ENCODE data around the gene CD300LB. TPM values are rescaled to one million over a fixed set of nuclear protein-coding genes. Genes with fewer than 3 reads are reported as not detected.

The CD300LB gene
- total RNA-seq, 1 donor from 2014 or later: not detected

DNA sequence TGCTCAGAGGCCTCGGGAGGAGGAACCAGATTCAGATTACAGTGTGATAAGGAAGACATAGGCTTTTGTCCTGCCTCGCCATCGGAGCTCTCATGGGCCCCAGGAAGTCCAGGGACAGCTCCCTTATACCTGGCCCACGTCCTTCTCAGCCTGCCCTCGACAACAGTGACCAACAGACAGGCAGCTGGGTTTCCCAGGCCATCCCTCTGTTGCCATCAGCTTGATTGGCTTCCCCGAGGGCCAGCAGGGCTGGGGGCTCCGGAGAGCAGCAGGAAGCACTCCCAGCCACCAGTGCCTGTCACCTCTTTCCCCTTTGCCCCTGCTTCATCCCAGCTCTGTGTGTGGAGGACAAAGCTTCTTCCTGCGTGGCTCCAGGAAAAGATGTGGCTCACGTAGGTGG, 47.2 kb downstream of the CD300LB start:
- H3K4me3 Mint-ChIP-seq: no peak overlapping the region
- no peak for DNase-seq (ENCODE audit: low spot score in 2 of 2, unreplicated experiment in 2 of 2)
- H3K27ac Mint-ChIP-seq: no peak overlapping the region
- H3K9me3 Mint-ChIP-seq: peaks cover 2% of the 10 kb centered on the region
- TF ChIP-seq, protein P1, sequence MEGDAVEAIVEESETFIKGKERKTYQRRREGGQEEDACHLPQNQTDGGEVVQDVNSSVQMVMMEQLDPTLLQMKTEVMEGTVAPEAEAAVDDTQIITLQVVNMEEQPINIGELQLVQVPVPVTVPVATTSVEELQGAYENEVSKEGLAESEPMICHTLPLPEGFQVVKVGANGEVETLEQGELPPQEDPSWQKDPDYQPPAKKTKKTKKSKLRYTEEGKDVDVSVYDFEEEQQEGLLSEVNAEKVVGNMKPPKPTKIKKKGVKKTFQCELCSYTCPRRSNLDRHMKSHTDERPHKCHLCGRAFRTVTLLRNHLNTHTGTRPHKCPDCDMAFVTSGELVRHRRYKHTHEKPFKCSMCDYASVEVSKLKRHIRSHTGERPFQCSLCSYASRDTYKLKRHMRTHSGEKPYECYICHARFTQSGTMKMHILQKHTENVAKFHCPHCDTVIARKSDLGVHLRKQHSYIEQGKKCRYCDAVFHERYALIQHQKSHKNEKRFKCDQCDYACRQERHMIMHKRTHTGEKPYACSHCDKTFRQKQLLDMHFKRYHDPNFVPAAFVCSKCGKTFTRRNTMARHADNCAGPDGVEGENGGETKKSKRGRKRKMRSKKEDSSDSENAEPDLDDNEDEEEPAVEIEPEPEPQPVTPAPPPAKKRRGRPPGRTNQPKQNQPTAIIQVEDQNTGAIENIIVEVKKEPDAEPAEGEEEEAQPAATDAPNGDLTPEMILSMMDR (IDR thresholded peaks at IDR 0.05; ENCODE audit: unreplicated experiment): no peak
- peaks cover 64% of the 10 kb centered on the region for H3K27me3 Mint-ChIP-seq (ENCODE audit: low read depth)
- H3K4me1 Mint-ChIP-seq: no peaks in the 10 kb centered on the region
- H3K36me3 Mint-ChIP-seq: no peaks in the 10 kb centered on the region

DNA sequence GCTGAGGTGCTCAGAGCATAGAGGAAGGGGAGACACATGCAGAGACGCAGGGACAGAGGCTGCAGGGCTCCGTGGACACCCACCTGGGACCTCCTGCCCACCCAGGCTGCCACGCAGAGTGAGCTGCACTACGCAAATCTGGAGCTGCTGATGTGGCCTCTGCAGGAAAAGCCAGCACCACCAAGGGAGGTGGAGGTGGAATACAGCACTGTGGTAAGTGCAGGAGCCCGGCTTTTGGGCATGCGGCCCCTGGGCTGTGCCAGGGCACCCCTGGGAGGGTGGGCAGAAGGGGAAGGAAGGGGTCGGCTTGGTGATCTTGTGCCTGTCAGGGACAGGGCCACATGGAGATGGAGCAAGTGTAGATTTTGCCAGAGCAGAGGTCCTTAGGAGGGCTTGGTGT, 49.7 kb downstream of the CD300LB start:
- no peak overlapping the region for H3K27ac Mint-ChIP-seq
- no peak for DNase-seq (ENCODE audit: low spot score in 2 of 2, unreplicated experiment in 2 of 2)
- peaks cover under 1% of the 10 kb centered on the region for H3K9me3 Mint-ChIP-seq
- no peak overlapping the region for H3K4me3 Mint-ChIP-seq
- H3K27me3 Mint-ChIP-seq (ENCODE audit: low read depth): peaks cover 74% of the 10 kb centered on the region
- TF ChIP-seq, protein P1 (IDR thresholded peaks at IDR 0.05; ENCODE audit: unreplicated experiment): no peak
- no peaks in the 10 kb centered on the region for H3K36me3 Mint-ChIP-seq
- no peaks in the 10 kb centered on the region for H3K4me1 Mint-ChIP-seq

DNA sequence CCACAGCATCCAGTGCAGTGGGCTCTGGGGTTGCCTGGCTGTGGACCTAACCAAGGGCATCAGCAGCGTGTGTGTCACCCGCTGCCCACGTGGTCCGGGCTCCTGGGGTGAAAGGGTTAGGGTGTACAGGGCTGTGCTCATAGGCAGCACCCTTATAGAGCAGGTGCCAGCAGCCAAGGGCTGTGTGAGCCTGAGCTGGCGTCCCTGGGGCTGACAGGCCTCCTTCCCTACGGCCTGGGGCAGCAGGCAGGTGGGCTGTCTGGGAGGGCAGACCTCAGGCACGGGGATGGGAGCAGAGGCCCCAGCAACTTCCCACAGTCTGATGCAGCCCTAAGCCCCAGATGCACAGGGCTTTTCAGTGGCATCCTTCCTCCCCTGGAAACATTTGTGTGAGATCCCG, 51.0 kb downstream of the CD300LB start:
- Mint-ChIP-seq H3K4me3 (no peak overlapping the region), H3K27ac (no peak overlapping the region), H3K9me3 (peaks cover 7% of the 10 kb centered on the region), H3K4me1 (no peaks in the 10 kb centered on the region), H3K36me3 (no peaks in the 10 kb centered on the region), H3K27me3 (ENCODE audit: low read depth) (peaks cover 75% of the 10 kb centered on the region)
- DNase-seq (ENCODE audit: low spot score in 2 of 2, unreplicated experiment in 2 of 2): no peak
- TF ChIP-seq, protein P1 (IDR thresholded peaks at IDR 0.05; ENCODE audit: unreplicated experiment): no peak

DNA sequence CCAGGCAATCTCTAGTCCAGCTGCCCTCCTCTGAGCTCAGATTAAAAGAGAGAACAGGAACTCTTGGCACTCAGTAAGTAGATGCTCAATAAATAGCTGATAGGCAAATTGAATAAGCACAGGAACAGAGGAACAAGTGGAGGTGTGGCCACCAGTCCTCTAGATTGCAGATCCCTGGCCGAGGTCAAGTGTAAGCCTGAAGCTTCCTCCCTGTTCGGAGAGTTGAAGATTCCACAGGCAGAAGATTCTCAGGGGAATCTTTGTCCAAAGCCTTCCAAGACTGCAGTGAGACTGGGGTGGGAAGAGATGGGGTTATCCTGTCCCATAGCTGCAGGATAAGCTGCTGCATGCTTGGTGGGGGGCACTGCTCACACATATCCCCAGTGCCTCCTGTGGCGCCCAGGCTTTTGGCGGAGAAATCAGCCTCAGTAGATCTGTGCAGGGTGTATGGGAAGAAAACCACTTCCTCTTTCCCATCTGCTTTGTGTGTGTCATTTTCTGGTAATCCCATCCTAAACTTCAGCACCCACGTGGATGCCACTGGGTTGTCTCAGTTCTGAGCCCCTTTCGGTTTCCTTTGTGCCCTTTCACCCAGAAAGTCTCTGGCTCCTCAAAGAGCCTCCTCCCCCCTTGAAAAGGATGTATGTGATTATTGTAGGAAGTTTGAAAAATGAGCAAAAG, 52.7 kb downstream of the CD300LB start:
- no peaks in the 10 kb centered on the region for H3K4me1 Mint-ChIP-seq
- H3K4me3 Mint-ChIP-seq: no peak overlapping the region
- DNase-seq (ENCODE audit: low spot score in 2 of 2, unreplicated experiment in 2 of 2): no peak
- TF ChIP-seq, protein P1 (IDR thresholded peaks at IDR 0.05; ENCODE audit: unreplicated experiment): no peak
- H3K9me3 Mint-ChIP-seq: peaks cover 11% of the 10 kb centered on the region
- peaks cover 74% of the 10 kb centered on the region for H3K27me3 Mint-ChIP-seq (ENCODE audit: low read depth)
- no peaks in the 10 kb centered on the region for H3K36me3 Mint-ChIP-seq
- H3K27ac Mint-ChIP-seq: no peak overlapping the region

DNA sequence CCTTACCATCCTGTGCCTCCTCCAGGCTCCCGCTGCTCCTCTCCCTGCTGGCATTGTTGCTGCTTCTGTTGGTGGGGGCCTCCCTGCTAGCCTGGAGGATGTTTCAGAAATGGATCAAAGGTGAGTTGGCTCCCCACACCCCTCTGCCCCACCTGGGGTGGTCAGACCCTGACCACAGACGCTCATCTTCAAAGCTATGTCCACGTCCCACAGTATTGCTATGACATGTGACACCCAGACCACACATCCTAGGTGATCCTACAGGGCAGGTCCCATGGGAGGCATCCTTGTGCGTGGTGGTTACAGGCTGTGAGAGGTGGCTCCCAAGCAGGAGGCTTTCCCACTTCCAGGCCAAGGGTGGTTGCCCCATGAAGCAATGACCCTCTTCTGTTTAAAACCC, 53.9 kb downstream of the CD300LB start:
- no peak overlapping the region for H3K4me3 Mint-ChIP-seq
- TF ChIP-seq, protein P1 (IDR thresholded peaks at IDR 0.05; ENCODE audit: unreplicated experiment): no peak
- peaks cover 11% of the 10 kb centered on the region for H3K9me3 Mint-ChIP-seq
- no peak overlapping the region for H3K27ac Mint-ChIP-seq
- H3K4me1 Mint-ChIP-seq: no peaks in the 10 kb centered on the region
- DNase-seq (ENCODE audit: low spot score in 2 of 2, unreplicated experiment in 2 of 2): no peak
- H3K36me3 Mint-ChIP-seq: no peaks in the 10 kb centered on the region
- H3K27me3 Mint-ChIP-seq (ENCODE audit: low read depth): peaks cover 75% of the 10 kb centered on the region

Data from mesothelial cell of epicardium (in vitro differentiated cells).